GM23338 (cell line): ENCODE data around the gene ARHGEF3. TPM values are rescaled to one million over a fixed set of nuclear protein-coding genes. Genes with fewer than 3 reads are reported as not detected.

Source experiments
- ATAC-seq: fragments of 200-7000 bp; cut with Tn5 transposase; 3 replicates; pipeline ENCODE4 v1.9.1; 2020
- DNase-seq: peaks from one replicate; pipeline ENCODE4 v3.0.0-alpha.2; 2015; ENCODE audit warnings: low spot score
- H2AFZ ChIP-seq: fragments of 200-600 bp; sonication (generic); 2 replicates; pipeline ENCODE4 v1.8.0; 2016; ENCODE audit warnings: antibody characterized with exemption, mild to moderate bottlenecking, moderate library complexity
- H3F3A ChIP-seq: fragments of 200-600 bp; sonication (generic); replicated peaks from 2 replicates; pipeline ENCODE4 v1.8.0; 2017; ENCODE audit warnings: antibody characterized with exemption, mixed run types, low read depth
- H3K27ac ChIP-seq: fragments of 200-600 bp; sonication (generic); 2 replicates; pipeline ENCODE4 v1.6.1; 2016; ENCODE audit warnings: low read depth
- H3K27me3 ChIP-seq: fragments of 200-600 bp; sonication (generic); 2 replicates; pipeline ENCODE4 v1.8.0; 2016; ENCODE audit warnings: mild to moderate bottlenecking, mixed run types, moderate library complexity; ENCODE audit not compliant: insufficient read depth
- H3K36me3 ChIP-seq: fragments of 200-600 bp; sonication (generic); 2 replicates; pipeline ENCODE4 v1.8.0; 2016; ENCODE audit warnings: mild to moderate bottlenecking; ENCODE audit not compliant: insufficient read depth
- H3K4me1 ChIP-seq: fragments of 200-600 bp; sonication (generic); 2 replicates; pipeline ENCODE4 v1.8.0; 2016; ENCODE audit warnings: mild to moderate bottlenecking, moderate library complexity; ENCODE audit not compliant: insufficient read depth
- H3K4me2 ChIP-seq: fragments of 200-600 bp; sonication (generic); 2 replicates; pipeline ENCODE4 v1.7.1; 2017; ENCODE audit warnings: mixed run types
- H3K4me3 ChIP-seq: fragments of 200-600 bp; sonication (generic); 2 replicates; pipeline ENCODE4 v1.6.1; 2016; ENCODE audit warnings: mixed run types
- H3K79me2 ChIP-seq: fragments of 200-600 bp; sonication (generic); replicated peaks from 2 replicates; pipeline ENCODE4 v1.8.0; 2017; ENCODE audit warnings: mild to moderate bottlenecking; ENCODE audit not compliant: insufficient read depth
- H3K9me2 ChIP-seq: fragments of 200-600 bp; sonication (generic); 2 replicates; pipeline ENCODE4 v1.8.0; 2017; ENCODE audit not compliant: insufficient read depth
- H4K20me1 ChIP-seq: fragments of 200-600 bp; sonication (generic); replicated peaks from 2 replicates; pipeline ENCODE4 v1.8.0; 2017; ENCODE audit warnings: mild to moderate bottlenecking; ENCODE audit not compliant: insufficient read depth
- H3K27ac Mint-ChIP-seq: 2 replicates; pipeline ENCODE4 v1.8.0; 2020; ENCODE audit warnings: inconsistent platforms, mild to moderate bottlenecking, moderate library complexity, mixed read lengths
- H3K27me3 Mint-ChIP-seq: 3 replicates; pipeline ENCODE4 v1.8.0; 2022; ENCODE audit warnings: low read depth, mild to moderate bottlenecking, moderate library complexity, mixed read lengths, inconsistent platforms; ENCODE audit not compliant: insufficient read depth, poor library complexity
- H3K36me3 Mint-ChIP-seq: 3 replicates; pipeline ENCODE4 v1.8.0; 2021; ENCODE audit warnings: low read depth, mild to moderate bottlenecking, inconsistent platforms, moderate library complexity, mixed read lengths
- H3K4me1 Mint-ChIP-seq: 3 replicates; pipeline ENCODE4 v1.8.0; 2020; ENCODE audit warnings: mild to moderate bottlenecking, inconsistent platforms, mixed read lengths
- H3K4me3 Mint-ChIP-seq: 3 replicates; pipeline ENCODE4 v1.8.0; 2021; ENCODE audit warnings: moderate library complexity, mild to moderate bottlenecking, inconsistent platforms, mixed read lengths
- H3K9me3 Mint-ChIP-seq: 3 replicates; pipeline ENCODE4 v1.8.0; 2020; ENCODE audit warnings: moderate library complexity, mild to moderate bottlenecking, inconsistent platforms, mixed read lengths
- CREB1 ChIP-seq: fragments of 250-450 bp; sonication (Bioruptor Pico); IDR thresholded peaks from 2 replicates; pipeline ENCODE4 v1.5.0; 2020; ENCODE audit warnings: low read depth, mild to moderate bottlenecking, moderate library complexity
- CTCF ChIP-seq, 2 experiments: fragments of 200-600 bp in 1 of 2; sonication (generic) in 1 of 2; conservative IDR thresholded peaks; 2 replicates each; pipeline versions ENCODE4 v1.5.1 to v1.6.1; 2016 to 2017; ENCODE audit warnings: antibody characterized with exemption in 2 of 2, low read depth in 2 of 2, mild to moderate bottlenecking in 2 of 2, moderate library complexity in 1 of 2
- ETS1 ChIP-seq: IDR thresholded peaks from 2 replicates; pipeline ENCODE4 v1.6.1; 2016; ENCODE audit warnings: antibody characterized with exemption
- EZH2 ChIP-seq: fragments of 200-600 bp; sonication (generic); IDR thresholded peaks from one replicate; pipeline ENCODE4 v1.8.0; 2017; ENCODE audit warnings: antibody characterized with exemption, mild to moderate bottlenecking, low read depth; ENCODE audit not compliant: unreplicated experiment
- EZH2phosphoT487 ChIP-seq: fragments of 200-600 bp; sonication (generic); IDR thresholded peaks from one replicate; pipeline ENCODE4 v1.8.1; 2018; ENCODE audit warnings: antibody characterized with exemption; ENCODE audit not compliant: unreplicated experiment
- JUNB ChIP-seq: IDR thresholded peaks from one replicate; pipeline ENCODE4 v1.6.1; 2016; ENCODE audit warnings: antibody characterized with exemption; ENCODE audit not compliant: unreplicated experiment
- NANOG ChIP-seq: IDR thresholded peaks from 2 replicates; pipeline ENCODE4 v1.6.1; 2016; ENCODE audit warnings: antibody characterized with exemption, borderline replicate concordance
- POLR2AphosphoS5 ChIP-seq: IDR thresholded peaks from 2 replicates; pipeline ENCODE4 v1.6.1; 2016; ENCODE audit warnings: antibody characterized with exemption, low read depth
- REST ChIP-seq: IDR thresholded peaks from one replicate; pipeline ENCODE4 v1.6.1; 2018; ENCODE audit warnings: antibody characterized with exemption; ENCODE audit not compliant: unreplicated experiment
- STAT1 ChIP-seq: IDR thresholded peaks from one replicate; pipeline ENCODE4 v1.6.1; 2016; ENCODE audit warnings: antibody characterized with exemption; ENCODE audit not compliant: unreplicated experiment
- ZNF114 ChIP-seq: fragments of 250-450 bp; sonication (Bioruptor Pico); IDR thresholded peaks from 2 replicates; pipeline ENCODE4 v1.5.0; 2020; ENCODE audit warnings: mild to moderate bottlenecking, moderate library complexity
- ZNF331 ChIP-seq: fragments of 250-450 bp; sonication (Bioruptor Pico); IDR thresholded peaks from 2 replicates; pipeline ENCODE4 v1.5.0; 2020; ENCODE audit warnings: low read depth, mild to moderate bottlenecking, moderate library complexity
- ZNF462 ChIP-seq: fragments of 250-450 bp; sonication (Bioruptor Pico); IDR thresholded peaks from 2 replicates; pipeline ENCODE4 v1.5.0; 2020; ENCODE audit warnings: mild to moderate bottlenecking, moderate library complexity
- polyA plus RNA-seq: library from polyadenylated mRNA; unstranded; fragments of >200 nt; fragmentation: Nextera tagmentation; extraction: Ambion mirVana; gene quantifications from 2 replicates; pipeline ENCODE4 v1.2.1, GENCODE V29; 2016
- total RNA-seq: library from RNA; depleted of rRNA; stranded (reverse); fragments of >200 nt; shearing (Covaris generic); gene quantifications from 2 replicates; pipeline ENCODE4 v1.2.3, GENCODE V29; 2014

ARHGEF3 gene
- total and polyA plus RNA-seq, 2 experiments from 2014 or later = 5.0 to 5.1 TPM

- TF ChIP-seq ZNF462 (CRISPR knock-in tag) = no peak
These were observed 38.5 kb downstream of the ARHGEF3 start (continued) for GRCh38 chr3:56763233-56763632.

GRCh38 chr3:56762718-56763117 is 39.0 kb downstream of the ARHGEF3 start:
- H3K4me1 ChIP-seq = no peaks in the 10 kb centered on the region
- no peaks in the 10 kb centered on the region for H4K20me1 ChIP-seq
- H2AFZ ChIP-seq = no peak overlapping the region
- Mint-ChIP-seq H3K9me3 (peaks cover 3% of the 10 kb centered on the region; the same call in 1 of the 3 replicates), H3K36me3 (peaks cover 4% of the 10 kb centered on the region; the same call in 1 of the 3 replicates), H3K27ac (no peak overlapping the region), H3K27me3 (peaks cover 6% of the 10 kb centered on the region), H3K4me1 (no peaks in the 10 kb centered on the region), H3K4me3 (no peak overlapping the region)
- H3K27me3 ChIP-seq = no peaks in the 10 kb centered on the region
- H3K79me2 ChIP-seq = no peaks in the 10 kb centered on the region
- no peak overlapping the region for H3K27ac ChIP-seq
- no peaks in the 10 kb centered on the region; the same call in 1 of the 2 replicates for H3K9me2 ChIP-seq
- H3K36me3 ChIP-seq = no peaks in the 10 kb centered on the region
- DNase-seq = no peak
- ATAC-seq = no peak
- H3K4me2 ChIP-seq = no peak overlapping the region
- H3F3A ChIP-seq = no peaks in the 10 kb centered on the region
- H3K4me3 ChIP-seq = no peak overlapping the region
- no peak for TF ChIP-seq ZNF331 (CRISPR knock-in tag)
- TF ChIP-seq EZH2phosphoT487 = no peak
- no peak for TF ChIP-seq STAT1
- TF ChIP-seq CTCF (conservative IDR thresholded peaks at IDR 0.05; ENCODE audit: low read depth in 2 of 2) = no peak
- TF ChIP-seq NANOG = no peak
- no peak for TF ChIP-seq REST
- no peak for TF ChIP-seq ETS1
- no peak for TF ChIP-seq JUNB
- no peak for TF ChIP-seq CREB1
- no peak for TF ChIP-seq ZNF114 (CRISPR knock-in tag)
- TF ChIP-seq EZH2 = no peak
- TF ChIP-seq POLR2AphosphoS5 = no peak
